Retinal pigment epithelial cell (primary cell): ENCODE data around the gene KRT81.
"Not testable (repeated sequence)": the region's sequence is repeated elsewhere in the genome, so short reads cannot be mapped to it uniquely, and the experiment has no call there.

Experiments
- DNase-seq: peaks from one replicate; pipeline ENCODE4 v3.0.0-alpha.2; 2010; ENCODE audit warnings: low read depth
- H3K4me3 ChIP-seq: 2 replicates; pipeline ENCODE4 v1.5.1; 2011; ENCODE audit warnings: mild to moderate bottlenecking, low read length, control low read depth, moderate library complexity
- CTCF ChIP-seq: conservative IDR thresholded peaks from 2 replicates; pipeline ENCODE4 v1.5.1; 2011; ENCODE audit warnings: low read depth, low read length, control low read depth, inconsistent platforms

The KRT81 gene

GRCh38 chr12:52318241-52318990, 27.1 kb upstream of the KRT81 start:
- no peak for DNase-seq
- H3K4me3 ChIP-seq: no peak overlapping the region
- TF ChIP-seq CTCF: no peak

- TF ChIP-seq CTCF: no peak
- H3K4me3 ChIP-seq: no peak overlapping the region
- DNase-seq: no peak
Measured at GRCh38 chr12:52317468-52318052, 26.2 kb upstream of the KRT81 start.

GRCh38 chr12:52316701-52317100, 25.4 kb upstream of the KRT81 start:
- no peak for TF ChIP-seq CTCF
- H3K4me3 ChIP-seq: no peak overlapping the region
- DNase-seq: no peak

GRCh38 chr12:52316290-52316689, 25.0 kb upstream of the KRT81 start:
- H3K4me3 ChIP-seq: no peak overlapping the region
- no peak for TF ChIP-seq CTCF
- no peak for DNase-seq

GRCh38 chr12:52315721-52316120, 24.4 kb upstream of the KRT81 start:
- H3K4me3 ChIP-seq, DNase-seq: not testable (repeated sequence)
- peak; percentile 58 for TF ChIP-seq CTCF

- no peak for DNase-seq
- H3K4me3 ChIP-seq: no peak overlapping the region
- TF ChIP-seq CTCF: no peak
Measured at GRCh38 chr12:52314511-52314910, 23.2 kb upstream of the KRT81 start.

GRCh38 chr12:52313926-52314325, 22.6 kb upstream of the KRT81 start:
- H3K4me3 ChIP-seq: no peak overlapping the region
- no peak for TF ChIP-seq CTCF
- no peak for DNase-seq
